Naive thymus-derived CD4-positive, alpha-beta T cell (primary cell): ENCODE data around the gene LRP5. TPM values are rescaled to one million over a fixed set of nuclear protein-coding genes. Genes with fewer than 3 reads are reported as not detected.

Experiments used
- ATAC-seq: fragments of 150-1000 bp; cut with Tn5 transposase; 2 replicates; pipeline ENCODE4 v1.10.0; 2021; ENCODE audit warnings: mild to moderate bottlenecking, moderate library complexity
- CTCF ChIA-PET: fragments of 350-600 bp; sonication (Branson Sonifier 250); formaldehyde crosslinking; loops from one replicate; lab custom pipeline; 2021; ENCODE audit warnings: antibody characterized with exemption; lab: Charles Lee
- POLR2A ChIA-PET: fragments of 350-600 bp; sonication (Branson Sonifier 250); formaldehyde crosslinking; loops from one replicate; lab custom pipeline; 2021; ENCODE audit warnings: antibody characterized with exemption, inconsistent platforms; lab: Charles Lee
- DNase-seq, 9 donors: peaks; one replicate each; pipeline versions ENCODE4 v3.0.0 to v3.0.0-alpha.2; 2020 to 2022; ENCODE audit warnings: mixed read lengths in 1 of 9
- H3K27ac ChIP-seq: one replicate; pipeline ENCODE4 v1.7.0; 2013; ENCODE audit warnings: mild to moderate bottlenecking, low read depth, low read length, moderate library complexity
- H3K27me3 ChIP-seq, 2 donors: one replicate each; pipeline ENCODE4 v1.7.0; 2013; ENCODE audit warnings: low read length in 2 of 2, mild to moderate bottlenecking in 2 of 2, moderate library complexity in 2 of 2; ENCODE audit not compliant: control insufficient read depth in 2 of 2, insufficient read depth in 2 of 2
- H3K36me3 ChIP-seq, 3 experiments: 1 replicate in 2 of 3; 2 replicates in 1 of 3; pipeline ENCODE4 v1.7.0; 2013; ENCODE audit warnings: low read length in 3 of 3, mild to moderate bottlenecking in 3 of 3, moderate library complexity in 1 of 3; ENCODE audit not compliant: insufficient read depth in 3 of 3, control insufficient read depth in 2 of 3
- H3K4me1 ChIP-seq, 2 donors: one replicate each; pipeline ENCODE4 v1.7.0; 2013; ENCODE audit warnings: low read length in 2 of 2, mild to moderate bottlenecking in 2 of 2, moderate library complexity in 1 of 2; ENCODE audit not compliant: control insufficient read depth in 2 of 2, insufficient read depth in 2 of 2
- H3K4me3 ChIP-seq: 2 replicates; pipeline ENCODE4 v1.7.0; 2013; ENCODE audit warnings: mild to moderate bottlenecking, low read length
- H3K9me3 ChIP-seq, 3 experiments: 1 replicate in 2 of 3; 2 replicates in 1 of 3; pipeline ENCODE4 v1.7.0; 2013; ENCODE audit warnings: low read length in 3 of 3; ENCODE audit not compliant: control insufficient read depth in 2 of 3
- H3K27ac Mint-ChIP-seq, 9 donors: one replicate each; pipeline ENCODE4 v1.8.0; 2020 to 2022; ENCODE audit warnings: mixed read lengths in 9 of 9, mild to moderate bottlenecking in 8 of 9, moderate library complexity in 5 of 9, inconsistent platforms in 2 of 9
- H3K27me3 Mint-ChIP-seq, 5 donors: one replicate each; pipeline ENCODE4 v1.8.0; 2021 to 2022; ENCODE audit warnings: mixed read lengths in 5 of 5, mild to moderate bottlenecking in 1 of 5
- H3K36me3 Mint-ChIP-seq, 5 donors: one replicate each; pipeline ENCODE4 v1.8.0; 2020 to 2022; ENCODE audit warnings: mixed read lengths in 5 of 5, mild to moderate bottlenecking in 3 of 5, inconsistent platforms in 1 of 5
- H3K4me1 Mint-ChIP-seq, 7 donors: one replicate each; pipeline ENCODE4 v1.8.0; 2020 to 2022; ENCODE audit warnings: mixed read lengths in 7 of 7, mild to moderate bottlenecking in 3 of 7, inconsistent platforms in 1 of 7
- H3K4me3 Mint-ChIP-seq, 10 donors: one replicate each; pipeline ENCODE4 v1.8.0; 2020 to 2022; ENCODE audit warnings: mild to moderate bottlenecking in 10 of 10, mixed read lengths in 10 of 10, moderate library complexity in 6 of 10, inconsistent platforms in 2 of 10
- H3K9me3 Mint-ChIP-seq, 11 donors: one replicate each; pipeline ENCODE4 v1.8.0; 2020 to 2022; ENCODE audit warnings: mixed read lengths in 11 of 11, mild to moderate bottlenecking in 4 of 11, inconsistent platforms in 1 of 11, moderate library complexity in 1 of 11
- intact Hi-C, 2 donors: fragments of 100-400 bp; cut with micrococcal nuclease; formaldehyde crosslinking; loops; one replicate each; pipeline ENCODE4 v1.15.1; 2023
- polyA plus RNA-seq, 2 donors: library from polyadenylated mRNA; unstranded; fragments of 300-500 nt; fragmentation: Illumina TruSeq; gene quantifications; one replicate each; pipeline ENCODE4 v1.2.3, GENCODE V29; 2021
- total RNA-seq, 6 experiments: library from RNA in 5 of 6; stranded (reverse) in 5 of 6; gene quantifications; 1 replicate in 5 of 6; 2 replicates in 1 of 6; pipeline ENCODE4 v1.2.3 and lab custom pipeline; 2021 to 2026

Gene LRP5
- total and polyA plus RNA-seq, 7 experiments from 2014 or later = 0.35 to 29.9 (median 2.2) TPM

DNA sequence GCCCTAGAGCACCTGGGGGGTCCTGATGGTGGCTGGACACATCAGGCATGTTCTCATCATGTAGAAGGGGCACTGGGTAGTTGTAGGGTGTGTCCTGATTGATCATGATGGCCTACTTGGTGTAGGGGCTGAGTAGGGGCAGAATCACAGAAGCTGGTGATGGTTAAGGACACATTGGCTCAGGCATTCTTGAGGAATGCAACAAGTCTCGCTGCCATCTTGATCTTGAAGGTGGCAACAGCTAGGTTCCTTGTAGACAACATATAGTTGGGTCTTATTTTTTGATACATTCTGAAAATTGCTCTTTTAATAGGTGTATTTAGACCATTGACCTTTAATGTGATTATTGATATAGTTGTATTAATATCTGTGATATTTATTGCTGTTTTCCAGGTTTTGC is 176.2 kb downstream of the LRP5 start:
- ATAC-seq (no peak), DNase-seq (no peak)
- peaks cover 0 to 26% (median 17%) of the 10 kb centered on the region in 5 donors for H3K36me3 Mint-ChIP-seq
- H3K27me3 Mint-ChIP-seq = no peaks in the 10 kb centered on the region
- ChIA-PET POLR2A (interaction anchor here (0.7 to 1.1 kb wide), 2 partner anchors 11 to 532 kb away, joined by 3 read pairs; no protein-coding TSS in a partner anchor), CTCF (interaction anchor here (0.7 kb wide), 1 partner anchor 16 kb away, joined by 3 read pairs; no protein-coding TSS in a partner anchor)
- no peaks in the 10 kb centered on the region for H3K27me3 ChIP-seq
- H3K4me3 ChIP-seq = no peak overlapping the region
- peaks cover 22 to 35% of the 10 kb centered on the region in 2 donors for H3K4me1 ChIP-seq
- H3K4me3 Mint-ChIP-seq = peak overlapping the region in 8 of 10 donors; percentile 4 to 66 (median 58)
- no peaks in the 10 kb centered on the region for H3K36me3 ChIP-seq
- intact Hi-C loops = no loop called here
- peak overlapping the region in 4 of 9 donors; percentile 34 to 77 (median 56) for H3K27ac Mint-ChIP-seq
- no peak overlapping the region for H3K27ac ChIP-seq
- H3K9me3 ChIP-seq = no peaks in the 10 kb centered on the region
- peaks cover 51 to 98% (median 93%) of the 10 kb centered on the region in 7 donors for H3K4me1 Mint-ChIP-seq
- H3K9me3 Mint-ChIP-seq = peaks cover 0 to 6% (median 0%) of the 10 kb centered on the region in 11 donors

GRCh38 chr11:68495220-68495729 is 182.9 kb downstream of the LRP5 start:
- Mint-ChIP-seq H3K27me3 (no peaks in the 10 kb centered on the region), H3K27ac (peak overlapping the region in 2 of 9 donors; percentile 25 to 39), H3K36me3 (peaks cover 0 to 17% (median 0%) of the 10 kb centered on the region in 5 donors), H3K9me3 (no peaks in the 10 kb centered on the region), H3K4me3 (peak overlapping the region in 5 of 10 donors; percentile 10 to 43 (median 21)), H3K4me1 (peaks cover 48 to 98% (median 87%) of the 10 kb centered on the region in 7 donors)
- no peaks in the 10 kb centered on the region for H3K36me3 ChIP-seq
- H3K4me3 ChIP-seq = no peak overlapping the region
- ChIA-PET POLR2A (no interaction called here), CTCF (interaction anchor here (0.7 kb wide), 1 partner anchor 413 kb away, joined by 4 read pairs; no protein-coding TSS in a partner anchor)
- intact Hi-C loops = no loop called here
- no peaks in the 10 kb centered on the region for H3K9me3 ChIP-seq
- no peaks in the 10 kb centered on the region for H3K27me3 ChIP-seq
- DNase-seq = no peak
- no peak overlapping the region for H3K27ac ChIP-seq
- peaks cover 22 to 26% of the 10 kb centered on the region in 2 donors for H3K4me1 ChIP-seq
- no peak for ATAC-seq

DNA sequence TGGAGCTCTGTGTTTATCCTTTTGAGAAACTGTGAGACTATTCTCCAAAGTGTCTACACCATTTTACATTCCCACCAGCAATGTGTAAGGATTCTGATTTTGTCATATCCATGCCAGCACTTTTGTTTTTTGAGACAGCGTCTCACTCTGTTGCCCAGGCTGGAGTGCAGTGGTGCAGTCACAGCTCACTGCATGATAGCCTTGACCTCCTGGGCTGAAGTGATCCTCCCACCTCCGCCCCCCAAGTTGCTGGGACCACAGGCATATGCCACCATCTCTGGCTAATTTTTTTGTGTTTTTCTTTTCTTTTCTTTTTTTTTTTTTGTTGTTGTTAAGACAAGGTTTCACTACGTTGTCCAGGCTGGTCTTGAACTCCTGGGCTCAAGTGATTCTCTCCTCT is 183.5 kb downstream of the LRP5 start:
- peaks cover 18 to 20% of the 10 kb centered on the region in 2 donors for H3K4me1 ChIP-seq
- ChIA-PET CTCF (interaction anchor here (0.7 kb wide), 1 partner anchor 412 kb away, joined by 4 read pairs; no protein-coding TSS in a partner anchor), POLR2A (no interaction called here)
- H3K27ac ChIP-seq = no peak overlapping the region
- intact Hi-C loops = loop anchor here in 1 of 2 donors (2.0 kb wide), 1 partner anchor 13 kb away; no protein-coding TSS in a partner anchor
- no peaks in the 10 kb centered on the region for H3K9me3 Mint-ChIP-seq
- peak overlapping the region in 7 of 10 donors; percentile 3 to 45 (median 21) for H3K4me3 Mint-ChIP-seq
- H3K4me3 ChIP-seq = no peak overlapping the region
- H3K36me3 ChIP-seq = no peaks in the 10 kb centered on the region
- H3K4me1 Mint-ChIP-seq = peaks cover 47 to 98% (median 87%) of the 10 kb centered on the region in 7 donors
- H3K27me3 Mint-ChIP-seq = no peaks in the 10 kb centered on the region
- H3K27ac Mint-ChIP-seq = peak overlapping the region in 4 of 9 donors; percentile 23 to 87 (median 48)
- H3K9me3 ChIP-seq = no peaks in the 10 kb centered on the region
- H3K27me3 ChIP-seq = no peaks in the 10 kb centered on the region
- H3K36me3 Mint-ChIP-seq = peaks cover 0 to 16% (median 0%) of the 10 kb centered on the region in 5 donors
- ATAC-seq = no peak
- DNase-seq = no peak

DNA sequence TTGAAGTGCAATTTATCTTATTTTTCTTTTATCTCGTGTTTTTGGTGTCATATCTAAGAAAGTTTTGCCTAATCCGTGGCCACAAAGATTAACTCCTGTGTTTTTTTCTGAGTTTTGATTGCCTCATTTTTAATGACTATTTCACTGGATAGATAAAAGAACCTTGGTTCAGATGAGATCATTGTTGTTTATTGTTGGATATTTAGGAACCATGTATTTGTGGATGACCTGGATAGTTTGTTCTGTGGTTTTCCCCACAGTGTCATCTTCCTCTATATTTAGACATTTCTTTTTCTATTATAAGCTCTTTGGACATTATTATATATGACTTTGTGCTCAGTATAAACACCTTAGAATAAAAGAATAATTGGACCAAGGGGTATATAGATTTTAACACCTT is 185.4 kb downstream of the LRP5 start:
- H3K9me3 ChIP-seq = no peaks in the 10 kb centered on the region
- peak overlapping the region in 9 of 10 donors; percentile 23 to 56 (median 41) for H3K4me3 Mint-ChIP-seq
- H3K4me1 ChIP-seq = peaks cover 20 to 24% of the 10 kb centered on the region in 2 donors
- ATAC-seq (no peak), DNase-seq (no peak)
- ChIA-PET CTCF (no interaction called here), POLR2A (no interaction called here)
- no peaks in the 10 kb centered on the region for H3K27me3 Mint-ChIP-seq
- H3K27me3 ChIP-seq = no peaks in the 10 kb centered on the region
- intact Hi-C loops = loop anchor here in 1 of 2 donors (2.0 kb wide), 1 partner anchor 15 kb away; no protein-coding TSS in a partner anchor
- H3K36me3 Mint-ChIP-seq = peaks cover 0 to 15% (median 0%) of the 10 kb centered on the region in 5 donors
- no peaks in the 10 kb centered on the region for H3K9me3 Mint-ChIP-seq
- H3K27ac ChIP-seq = no peak overlapping the region
- no peak overlapping the region for H3K4me3 ChIP-seq
- H3K27ac Mint-ChIP-seq = peak overlapping the region in 2 of 9 donors; percentile 45 to 54
- H3K4me1 Mint-ChIP-seq = peaks cover 48 to 98% (median 88%) of the 10 kb centered on the region in 7 donors
- H3K36me3 ChIP-seq = no peaks in the 10 kb centered on the region

DNA sequence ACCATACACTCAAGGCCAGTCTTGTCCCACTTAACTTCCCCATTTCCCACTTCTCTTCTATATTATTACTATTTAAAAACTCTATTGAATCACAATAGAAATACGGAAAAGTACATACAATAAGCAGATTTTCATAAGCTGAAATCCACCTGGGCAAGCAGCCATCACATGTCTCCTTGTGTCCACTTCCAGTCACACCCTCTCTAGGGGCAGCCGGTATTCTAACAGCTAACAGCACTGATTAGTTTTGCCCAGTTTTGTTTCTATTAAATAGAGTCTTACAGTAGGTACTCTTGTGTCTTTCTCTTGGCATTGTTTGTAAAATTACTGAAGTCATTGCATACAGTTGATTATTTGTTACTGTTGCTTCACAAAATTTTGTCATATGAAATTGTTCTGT is 185.9 kb downstream of the LRP5 start:
- Histone ChIP-seq H3K27me3 (no peaks in the 10 kb centered on the region), H3K27ac (no peak overlapping the region), H3K4me1 (peaks cover 15 to 28% of the 10 kb centered on the region in 2 donors), H3K9me3 (no peaks in the 10 kb centered on the region), H3K4me3 (no peak overlapping the region), H3K36me3 (no peaks in the 10 kb centered on the region)
- Mint-ChIP-seq H3K36me3 (peaks cover 0 to 15% (median 0%) of the 10 kb centered on the region in 5 donors), H3K4me3 (peak overlapping the region in 7 of 10 donors; percentile 29 to 56 (median 42)), H3K4me1 (peaks cover 47 to 97% (median 88%) of the 10 kb centered on the region in 7 donors), H3K9me3 (no peaks in the 10 kb centered on the region), H3K27ac (peak overlapping the region in 6 of 9 donors; percentile 18 to 72 (median 44)), H3K27me3 (no peaks in the 10 kb centered on the region)
- CTCF ChIA-PET = no interaction called here
- POLR2A ChIA-PET = no interaction called here
- intact Hi-C loops = no loop called here
- DNase-seq (no peak), ATAC-seq (no peak)
